ENCODE results near the gene CD164L2. TPM values are rescaled to one million over a fixed set of nuclear protein-coding genes. Genes with fewer than 3 reads are reported as not detected.

Gene CD164L2
- total and polyA plus RNA-seq, 2 donors (not counting 1 experiment from before 2014, with no cell fraction given): not detected

- Mint-ChIP-seq H3K27me3 (no peaks in the 10 kb centered on the region), H3K27ac (peak overlapping the region; percentile 70), H3K4me1 (peaks cover 60% of the 10 kb centered on the region), H3K4me3 (peak overlapping the region; percentile 92), H3K9me3 (ENCODE audit: insufficient read depth) (no peaks in the 10 kb centered on the region)
- POLR2A ChIA-PET: interaction anchor here (0.9 kb wide), 1 partner anchor 12 kb away, joined by 3 read pairs; no protein-coding TSS in a partner anchor
- peak overlapping the region; percentile 89 for H2AFZ ChIP-seq (ENCODE audit: insufficient read depth, low read depth, low read length, poor library complexity, severe bottlenecking)
- intact Hi-C loops (cut with micrococcal nuclease): no loop called here
- H3K4me1 ChIP-seq (ENCODE audit: control insufficient read depth in 2 of 2, insufficient read depth in 2 of 2, low read length in 2 of 2): peaks cover 44 to 61% of the 10 kb centered on the region in 2 donors
- ATAC-seq (ENCODE audit: low read depth) (peak; percentile 42), DNase-seq (peak; percentile 78)
- no peaks in the 10 kb centered on the region for H3K79me2 ChIP-seq (ENCODE audit: control insufficient read depth, insufficient read depth, low read length)
- 10% methylated on average over 52 of the region's 71 CpGs for WGBS (ENCODE audit: insufficient coverage)
- peaks cover 8% of the 10 kb centered on the region for H4K20me1 ChIP-seq (ENCODE audit: control insufficient read depth, insufficient read depth, low read length, poor library complexity, severe bottlenecking)
- peak overlapping the region; percentile 69 for H3K9ac ChIP-seq (ENCODE audit: low read length)
- no peak overlapping the region for H3K27ac ChIP-seq (ENCODE audit: low read length in 2 of 2)
- TF ChIP-seq CTCF (IDR thresholded peaks at IDR 0.05) (no peak), EZH2 (IDR thresholded peaks at IDR 0.05; ENCODE audit: borderline replicate concordance, insufficient read depth, low read depth, low read length, poor library complexity, severe bottlenecking) (no peak)
- no peaks in the 10 kb centered on the region for H3K9me3 ChIP-seq (ENCODE audit: control extremely low read depth in 1 of 3, control insufficient read depth in 2 of 3, insufficient read depth in 1 of 3, low read length in 2 of 3)
- peak overlapping the region; percentile 48 to 63 (median 57) for H3K4me3 ChIP-seq (ENCODE audit: control extremely low read depth in 1 of 5, extremely low read depth in 1 of 5, insufficient read depth in 1 of 5, low read depth in 2 of 5, low read length in 4 of 5)
- H3K27me3 ChIP-seq (replicated peaks in 1 of 4; ENCODE audit: control extremely low read depth in 1 of 4, control insufficient read depth in 3 of 4, insufficient read depth in 4 of 4, low read length in 3 of 4): no peaks in the 10 kb centered on the region
- no peaks in the 10 kb centered on the region for H3K36me3 ChIP-seq (replicated peaks in 1 of 2; ENCODE audit: control extremely low read depth in 1 of 2, control insufficient read depth in 1 of 2, extremely low read depth in 1 of 2, insufficient read depth in 2 of 2, low read length in 1 of 2)
- peak overlapping the region; percentile 96 for H3K4me2 ChIP-seq (replicated peaks; ENCODE audit: low read depth, low read length, poor library complexity, severe bottlenecking)
- CTCF ChIA-PET: interaction anchor here (0.5 to 11.1 kb wide), 9 partner anchors 19 to 1052 kb away, joined by 3 to 135 read pairs (median 6); partner anchors contain the start of genes CD164L2, GPR3 and SYTL1
Measured at GRCh38 chr1:27360159-27361043, 22.7 kb downstream of the CD164L2 start.

GRCh38 chr1:27359822-27360158 is 23.3 kb downstream of the CD164L2 start:
- Histone ChIP-seq H2AFZ (ENCODE audit: insufficient read depth, low read depth, low read length, poor library complexity, severe bottlenecking) (peak overlapping the region; percentile 89), H3K9ac (ENCODE audit: low read length) (peak overlapping the region; percentile 69), H3K79me2 (ENCODE audit: control insufficient read depth, insufficient read depth, low read length) (no peaks in the 10 kb centered on the region), H3K4me1 (ENCODE audit: control insufficient read depth in 2 of 2, insufficient read depth in 2 of 2, low read length in 2 of 2) (peaks cover 38 to 58% of the 10 kb centered on the region in 2 donors), H3K4me2 (replicated peaks; ENCODE audit: low read depth, low read length, poor library complexity, severe bottlenecking) (peak overlapping the region; percentile 96), H3K36me3 (replicated peaks in 1 of 2; ENCODE audit: control extremely low read depth in 1 of 2, control insufficient read depth in 1 of 2, extremely low read depth in 1 of 2, insufficient read depth in 2 of 2, low read length in 1 of 2) (no peaks in the 10 kb centered on the region), H4K20me1 (ENCODE audit: control insufficient read depth, insufficient read depth, low read length, poor library complexity, severe bottlenecking) (peaks cover 8% of the 10 kb centered on the region), H3K9me3 (ENCODE audit: control extremely low read depth in 1 of 3, control insufficient read depth in 2 of 3, insufficient read depth in 1 of 3, low read length in 2 of 3) (no peaks in the 10 kb centered on the region), H3K27ac (ENCODE audit: low read length in 2 of 2) (no peak overlapping the region), H3K4me3 (ENCODE audit: control extremely low read depth in 1 of 5, extremely low read depth in 1 of 5, insufficient read depth in 1 of 5, low read depth in 2 of 5, low read length in 4 of 5) (peak overlapping the region; percentile 48 to 63 (median 57)), H3K27me3 (replicated peaks in 1 of 4; ENCODE audit: control extremely low read depth in 1 of 4, control insufficient read depth in 3 of 4, insufficient read depth in 4 of 4, low read length in 3 of 4) (no peaks in the 10 kb centered on the region)
- DNase-seq: no peak
- POLR2A ChIA-PET: interaction anchor here (0.9 kb wide), 1 partner anchor 11 kb away, joined by 3 read pairs; no protein-coding TSS in a partner anchor
- 52% methylated on average over 9 of the region's 9 CpGs for WGBS (ENCODE audit: insufficient coverage)
- Mint-ChIP-seq H3K27me3 (no peaks in the 10 kb centered on the region), H3K9me3 (ENCODE audit: insufficient read depth) (no peaks in the 10 kb centered on the region), H3K4me3 (peak overlapping the region; percentile 92), H3K27ac (peak overlapping the region; percentile 70), H3K4me1 (peaks cover 56% of the 10 kb centered on the region)
- no peak for ATAC-seq (ENCODE audit: low read depth)
- intact Hi-C loops (cut with micrococcal nuclease): no loop called here
- CTCF ChIA-PET: interaction anchor here (0.5 to 11.1 kb wide), 8 partner anchors 9 to 1051 kb away, joined by 3 to 135 read pairs (median 29); partner anchors contain the start of genes CD164L2, GPR3, MAP3K6 and SYTL1
- no peak for TF ChIP-seq EZH2 (IDR thresholded peaks at IDR 0.05; ENCODE audit: borderline replicate concordance, insufficient read depth, low read depth, low read length, poor library complexity, severe bottlenecking)
- TF ChIP-seq CTCF (IDR thresholded peaks at IDR 0.05): no peak
